CD4-positive, alpha-beta T cell treated with Interferon gamma for 1 hour (primary cell): Measurements from ENCODE around the gene TMEM269.
A peak's percentile ranks its signal among the peaks of the same experiment; 100 is the strongest.

ENCODE experiments used
- DNase-seq: peaks from one replicate; pipeline ENCODE4 v3.0.0-alpha.2; 2020

TMEM269 gene

GRCh38 chr1:42784946-42785693 is at the start of gene TMEM269:
Gene TMEM269 (plus strand): TSS chr1:42784991. CDS start chr1:42789894, 4,903 bp downstream.
- peak; percentile 15 for DNase-seq

- no peak for DNase-seq
Measured at GRCh38 chr1:42735056-42735455, 49.7 kb upstream of the TMEM269 start.

DNA sequence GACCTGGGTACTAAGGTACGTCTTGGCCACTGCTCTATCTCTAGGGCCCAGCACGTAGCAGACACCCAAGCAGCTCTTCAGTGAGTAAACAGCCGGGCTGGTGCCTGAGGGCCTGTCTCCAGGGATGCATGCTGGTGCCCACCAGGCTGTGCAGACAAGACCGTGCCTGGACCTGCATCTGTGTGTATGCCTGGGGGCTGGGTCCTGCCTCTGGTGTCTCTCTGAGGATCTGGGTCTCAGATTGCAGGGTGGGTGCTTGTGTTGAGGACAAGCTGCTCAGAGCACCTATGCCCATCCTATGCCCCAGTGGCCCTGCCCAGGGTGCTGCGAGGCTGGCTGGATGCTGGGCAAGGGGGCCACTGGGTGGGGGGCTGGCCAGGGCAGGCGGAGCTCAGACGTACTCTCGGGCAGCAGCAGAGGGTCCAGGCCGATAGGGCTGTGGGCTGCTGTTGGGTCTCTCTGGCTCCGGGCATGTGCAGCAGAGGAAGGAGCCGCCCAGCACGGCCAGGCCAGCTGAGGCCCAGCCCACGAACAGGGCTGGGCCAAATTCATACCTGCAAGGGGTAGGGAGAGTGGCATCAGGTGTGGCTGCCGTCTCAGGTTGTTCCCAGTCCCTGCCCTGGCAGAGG is 49.2 kb upstream of the TMEM269 start:
- no peak for DNase-seq

GRCh38 chr1:42736152-42736551 is 48.6 kb upstream of the TMEM269 start:
- no peak for DNase-seq

- DNase-seq, result no peak
Measured at GRCh38 chr1:42736571-42737200, 48.1 kb upstream of the TMEM269 start.

GRCh38 chr1:42737257-42737656 is 47.5 kb upstream of the TMEM269 start:
- DNase-seq, result peak; percentile 14

DNA sequence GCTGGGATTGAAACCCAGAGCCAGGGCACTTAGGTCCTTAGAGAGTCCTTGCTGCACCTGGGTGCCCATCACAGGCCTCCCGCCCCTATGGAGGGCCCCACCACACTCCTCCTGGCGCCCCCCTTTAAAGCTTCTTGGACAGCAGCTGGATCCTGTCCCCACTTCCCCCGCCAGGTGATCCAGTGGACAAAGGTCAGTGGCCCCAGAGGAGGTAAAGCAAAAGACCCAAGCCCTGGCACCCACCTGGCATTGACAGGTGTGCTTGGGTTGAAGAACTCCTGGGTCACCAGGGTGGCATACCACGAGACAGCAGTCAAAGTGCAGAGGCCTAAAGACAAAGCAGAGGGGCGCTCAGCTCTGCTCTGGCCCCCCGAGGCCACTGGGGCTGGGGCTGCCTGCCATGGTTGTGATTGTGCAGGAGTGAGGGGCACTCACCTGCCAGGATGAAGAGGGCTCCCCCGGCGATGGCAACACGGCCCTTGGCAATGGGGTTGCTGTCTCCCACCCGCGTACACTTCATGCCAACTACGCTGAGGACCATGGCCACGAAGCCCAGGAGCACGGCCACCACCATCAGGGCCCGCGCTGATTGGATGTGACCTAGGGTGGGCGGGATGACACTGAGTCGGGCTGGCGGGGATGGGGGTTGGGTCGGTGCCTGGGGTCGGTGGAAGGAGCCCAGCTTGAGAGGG is 46.7 kb upstream of the TMEM269 start:
- DNase-seq, result no peak

- DNase-seq, result no peak
Measured at GRCh38 chr1:42738678-42739226, 46.0 kb upstream of the TMEM269 start.

DNA sequence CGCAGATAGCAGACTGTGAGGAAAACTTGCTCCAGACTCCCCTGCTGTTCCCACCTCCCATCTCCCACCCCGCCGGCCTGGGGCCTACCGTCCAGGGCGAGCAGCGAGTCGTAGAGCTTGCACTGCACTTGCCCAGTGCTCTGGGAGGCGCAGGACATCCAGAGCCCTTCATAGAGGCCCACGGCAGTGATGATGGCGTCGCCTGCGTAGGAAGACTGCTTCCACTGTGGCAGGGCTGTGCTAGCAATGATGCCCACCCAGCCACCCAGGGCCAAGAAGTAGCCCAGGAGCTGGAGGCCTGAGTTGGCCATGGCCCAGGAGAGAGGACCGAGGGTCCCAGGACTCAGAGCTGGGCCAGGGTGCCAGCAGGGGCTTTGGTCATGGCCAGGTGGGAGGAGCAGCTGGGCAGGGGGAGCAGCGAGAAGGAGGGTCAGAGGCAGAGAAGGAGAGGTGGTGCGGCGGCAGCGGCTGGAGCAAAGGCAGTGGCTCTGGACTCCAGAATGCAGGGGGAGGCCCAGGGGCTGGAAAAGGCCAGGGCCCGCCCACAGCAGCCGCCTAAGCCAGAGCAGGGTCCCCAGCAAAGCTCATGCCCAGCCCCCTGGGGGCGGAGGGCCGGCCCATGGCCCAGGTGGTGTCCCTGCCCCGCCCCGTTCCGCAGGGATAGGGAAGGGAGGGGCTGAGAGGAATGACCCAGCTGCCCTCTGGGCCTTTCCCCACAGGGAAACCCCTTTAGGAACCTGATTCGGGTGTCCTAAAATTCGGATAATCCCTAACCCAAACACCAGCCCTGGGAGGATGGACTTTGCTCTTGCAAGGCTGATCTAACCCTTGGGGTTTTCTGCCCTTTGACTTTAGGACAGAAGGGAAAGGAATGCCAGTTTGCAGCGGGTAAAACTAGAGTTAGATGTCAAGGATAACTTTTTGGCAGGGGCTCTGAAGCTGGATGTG is 44.8 kb upstream of the TMEM269 start, which contains the start of gene CLDN19:
Gene CLDN19, minus strand, starts transcription at position 484 of the 948 bp plus-strand sequence. Its CDS starts 173 bp downstream, at position 311.
- no peak for DNase-seq

DNA sequence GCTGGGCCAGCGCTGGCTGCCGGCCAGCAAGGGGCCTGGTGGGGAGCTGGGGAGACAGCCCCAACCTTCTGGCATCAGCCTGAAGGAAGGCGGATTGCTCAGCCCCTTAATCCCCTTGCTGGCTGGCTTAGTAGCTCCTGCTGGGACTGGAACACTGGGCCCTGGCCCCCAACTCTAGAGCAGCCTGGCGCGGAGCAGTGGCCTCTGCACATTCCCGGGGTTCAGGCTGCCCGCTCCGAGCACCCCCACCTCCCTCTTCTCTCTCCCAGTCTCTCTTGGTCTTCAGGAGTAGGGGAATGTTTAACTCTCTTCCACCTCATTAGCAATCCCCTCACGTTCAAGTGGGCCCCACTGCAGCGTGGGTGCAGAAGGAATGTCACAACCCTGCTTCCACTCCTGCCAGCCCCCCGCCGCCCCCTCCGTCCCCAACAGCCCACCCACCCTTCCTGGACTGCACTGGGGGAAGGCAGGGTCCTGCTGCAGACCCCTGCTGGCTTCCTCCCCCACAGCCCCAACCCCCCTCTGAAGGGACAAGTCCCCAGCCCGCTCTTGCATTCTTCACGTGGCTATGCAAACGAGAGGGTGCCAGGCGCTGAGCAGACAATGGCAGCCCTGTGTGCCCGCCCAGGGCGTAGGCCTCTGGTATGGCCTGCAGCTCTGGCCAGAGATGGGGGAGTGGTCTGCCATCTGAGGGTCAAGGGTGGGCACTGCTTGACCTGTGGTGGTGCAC is 43.8 kb upstream of the TMEM269 start:
- DNase-seq, result no peak

- no peak for DNase-seq
Measured at GRCh38 chr1:42741706-42742105, 43.1 kb upstream of the TMEM269 start.

- no peak for DNase-seq
Measured at GRCh38 chr1:42742141-42742540, 42.6 kb upstream of the TMEM269 start.

DNA sequence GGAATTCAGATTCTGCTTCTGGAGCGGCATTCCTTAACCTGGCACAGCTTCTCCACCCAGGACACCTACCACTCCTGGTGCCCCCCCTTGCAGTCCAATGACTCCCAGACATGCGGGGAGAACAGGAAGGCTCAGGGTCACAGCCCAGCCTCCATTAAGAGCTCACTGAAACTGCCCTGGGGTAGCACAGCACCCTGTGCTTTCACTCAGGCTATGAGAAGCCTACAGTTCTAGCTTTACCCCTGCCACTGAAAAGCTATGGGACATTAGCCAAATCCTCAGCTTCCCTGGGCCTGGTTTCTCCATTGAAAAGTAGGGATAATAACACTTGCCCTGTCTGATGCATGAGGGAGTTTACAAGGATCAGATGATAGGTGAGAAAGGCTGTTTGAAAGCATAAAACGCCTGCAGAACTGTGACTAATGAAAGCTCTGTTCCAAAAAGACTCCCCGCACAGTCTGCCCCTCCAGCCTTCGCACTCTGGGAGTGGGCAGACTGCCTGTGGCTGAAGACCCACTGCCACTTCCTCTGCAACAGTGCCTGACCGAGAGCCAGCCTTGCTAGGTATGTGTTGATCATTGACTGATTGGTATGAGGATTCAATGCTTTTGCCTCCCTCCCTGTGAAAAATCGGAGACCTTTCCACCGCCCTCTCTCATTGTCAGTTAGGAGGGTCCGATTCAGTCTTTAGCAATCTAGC is 42.0 kb upstream of the TMEM269 start:
- DNase-seq, result no peak

GRCh38 chr1:42743317-42744147 is 41.3 kb upstream of the TMEM269 start:
- DNase-seq, result no peak

GRCh38 chr1:42744148-42744413 is 40.7 kb upstream of the TMEM269 start:
- no peak for DNase-seq

DNA sequence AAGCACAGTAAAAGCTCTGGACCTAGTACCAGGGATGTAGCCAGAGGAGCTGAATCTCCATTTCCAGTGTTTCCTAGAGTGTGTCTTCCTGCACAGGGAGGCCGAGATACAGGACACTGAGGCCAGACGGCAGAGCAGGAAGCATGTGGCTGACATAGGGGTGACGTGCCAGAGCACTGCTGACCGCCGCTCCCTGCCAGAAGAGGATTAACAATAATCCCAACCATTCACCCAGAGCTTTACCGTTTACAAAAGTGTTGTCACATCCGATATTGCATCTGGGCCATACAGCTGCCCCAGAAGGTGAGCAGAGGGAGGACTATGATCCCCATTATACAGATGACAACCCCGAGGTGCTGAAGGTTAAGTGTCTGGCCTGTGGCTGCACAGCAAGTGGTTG is 38.9 kb upstream of the TMEM269 start:
- DNase-seq, result no peak

- DNase-seq, result no peak
Measured at GRCh38 chr1:42746436-42747105, 38.2 kb upstream of the TMEM269 start.

GRCh38 chr1:42747125-42747524 is 37.7 kb upstream of the TMEM269 start:
- DNase-seq, result peak; percentile 27

- no peak for DNase-seq
Measured at GRCh38 chr1:42748021-42748420, 36.8 kb upstream of the TMEM269 start.
